ENCODE results near the gene SPSB3.

Gene SPSB3

DNA sequence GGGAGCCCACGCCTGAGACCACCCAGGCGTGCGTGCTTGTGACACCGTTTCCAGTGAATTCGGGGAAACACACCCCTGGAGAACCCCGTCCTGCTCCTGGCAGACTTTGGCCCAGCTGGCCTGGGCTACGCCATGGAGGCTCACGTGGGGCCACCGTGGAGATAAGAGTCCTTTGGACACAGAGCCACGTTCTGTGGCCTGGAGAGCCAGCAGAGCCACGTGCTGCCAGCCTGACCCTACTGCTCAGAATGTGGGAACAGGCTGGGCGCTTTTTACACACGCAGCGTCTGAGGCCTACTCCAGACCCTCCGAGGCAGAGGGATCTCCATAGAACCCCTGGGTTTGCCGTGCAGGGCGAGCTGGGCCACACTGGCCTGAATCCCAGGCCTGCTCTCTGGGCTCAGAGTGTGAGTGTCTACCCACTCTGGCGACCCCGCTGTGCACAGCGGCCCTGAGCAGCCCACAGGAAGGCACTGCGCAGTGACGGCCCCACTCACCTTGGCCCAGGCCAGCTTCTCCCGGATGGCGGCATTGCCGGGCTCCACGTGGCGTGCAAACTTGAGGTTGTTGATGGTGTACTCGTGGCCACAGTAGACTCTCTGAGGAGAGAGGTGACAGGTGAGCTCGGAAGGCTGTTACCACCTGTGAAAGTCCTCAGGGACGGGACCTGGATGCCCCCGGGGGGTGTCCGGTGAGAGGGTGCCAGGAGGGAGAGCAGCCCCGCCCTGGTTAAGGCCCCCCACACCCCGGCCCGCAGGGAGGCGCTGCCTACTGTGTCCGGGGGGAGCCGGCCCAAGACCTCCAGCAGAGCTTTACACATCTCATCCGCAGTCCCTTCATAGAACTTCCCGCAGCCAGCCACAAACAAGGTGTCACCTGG is 34.3 kb upstream of the SPSB3 start:
- ChIA-PET POLR2A (no interaction called here), CTCF (no interaction called here)
- H3K4me3 ChIP-seq (ENCODE audit: low read depth, low read length), result no peak overlapping the region
- TF ChIP-seq, protein P1, sequence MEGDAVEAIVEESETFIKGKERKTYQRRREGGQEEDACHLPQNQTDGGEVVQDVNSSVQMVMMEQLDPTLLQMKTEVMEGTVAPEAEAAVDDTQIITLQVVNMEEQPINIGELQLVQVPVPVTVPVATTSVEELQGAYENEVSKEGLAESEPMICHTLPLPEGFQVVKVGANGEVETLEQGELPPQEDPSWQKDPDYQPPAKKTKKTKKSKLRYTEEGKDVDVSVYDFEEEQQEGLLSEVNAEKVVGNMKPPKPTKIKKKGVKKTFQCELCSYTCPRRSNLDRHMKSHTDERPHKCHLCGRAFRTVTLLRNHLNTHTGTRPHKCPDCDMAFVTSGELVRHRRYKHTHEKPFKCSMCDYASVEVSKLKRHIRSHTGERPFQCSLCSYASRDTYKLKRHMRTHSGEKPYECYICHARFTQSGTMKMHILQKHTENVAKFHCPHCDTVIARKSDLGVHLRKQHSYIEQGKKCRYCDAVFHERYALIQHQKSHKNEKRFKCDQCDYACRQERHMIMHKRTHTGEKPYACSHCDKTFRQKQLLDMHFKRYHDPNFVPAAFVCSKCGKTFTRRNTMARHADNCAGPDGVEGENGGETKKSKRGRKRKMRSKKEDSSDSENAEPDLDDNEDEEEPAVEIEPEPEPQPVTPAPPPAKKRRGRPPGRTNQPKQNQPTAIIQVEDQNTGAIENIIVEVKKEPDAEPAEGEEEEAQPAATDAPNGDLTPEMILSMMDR (IDR thresholded peaks at IDR 0.05; ENCODE audit: insufficient read depth, low read length, missing control alignments), result no peak
- no peak for DNase-seq (ENCODE audit: low read depth, low spot score)

DNA sequence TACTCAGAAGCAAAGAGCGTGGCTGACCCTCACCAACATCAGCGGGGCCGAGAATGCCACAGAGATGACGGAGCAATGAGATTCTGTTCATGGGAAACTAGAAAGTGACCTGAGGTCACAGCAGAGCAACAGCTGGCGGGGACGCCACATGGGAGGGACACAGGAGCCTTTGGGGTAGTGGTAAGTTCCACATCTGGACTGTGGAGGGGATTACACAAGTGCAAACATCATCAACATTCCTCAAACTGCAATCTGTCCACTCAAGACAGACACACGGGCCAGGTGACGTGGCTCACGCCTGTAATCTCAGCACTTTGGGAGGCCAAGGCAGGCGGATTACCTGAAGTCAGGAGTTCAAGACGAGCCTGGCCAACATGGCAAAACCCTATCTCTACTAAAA is 33.1 kb upstream of the SPSB3 start:
- ChIA-PET CTCF (no interaction called here), POLR2A (no interaction called here)
- no peak overlapping the region for H3K4me3 ChIP-seq (ENCODE audit: low read depth, low read length)
- TF ChIP-seq, protein P1 (IDR thresholded peaks at IDR 0.05; ENCODE audit: insufficient read depth, low read length, missing control alignments), result no peak
- DNase-seq (ENCODE audit: low read depth, low spot score), result no peak

DNA sequence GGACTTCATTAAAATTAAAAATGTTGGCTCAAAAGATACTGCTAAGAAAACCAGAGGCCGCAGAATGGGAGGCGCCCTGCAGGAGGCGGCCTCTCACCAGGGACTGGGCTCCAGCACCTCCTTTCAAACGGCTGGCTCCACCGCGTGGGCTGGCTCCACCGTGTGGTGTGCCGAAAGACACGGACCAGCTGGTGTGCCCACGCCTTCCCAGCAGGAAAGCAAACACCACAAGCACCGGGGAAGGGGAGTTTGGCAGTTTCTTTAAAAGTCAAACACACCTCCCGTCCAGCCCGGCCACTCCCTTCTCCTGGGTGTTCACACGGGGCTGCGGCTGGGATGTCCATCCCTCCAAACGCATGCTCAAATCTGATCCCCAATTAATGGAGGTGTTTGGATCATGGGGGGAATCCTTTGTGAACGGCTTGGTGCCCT is 30.4 kb upstream of the SPSB3 start:
- ChIA-PET CTCF (interaction anchor here (0.8 to 2.3 kb wide), 4 partner anchors 17 to 117 kb away, joined by 3 to 10 read pairs (median 4); partner anchors contain the start of genes NUBP2 and SPSB3), POLR2A (no interaction called here)
- no peak overlapping the region for H3K4me3 ChIP-seq (ENCODE audit: low read depth, low read length)
- TF ChIP-seq, protein P1 (IDR thresholded peaks at IDR 0.05; ENCODE audit: insufficient read depth, low read length, missing control alignments), result peak; percentile 44
- no peak for DNase-seq (ENCODE audit: low read depth, low spot score)

DNA sequence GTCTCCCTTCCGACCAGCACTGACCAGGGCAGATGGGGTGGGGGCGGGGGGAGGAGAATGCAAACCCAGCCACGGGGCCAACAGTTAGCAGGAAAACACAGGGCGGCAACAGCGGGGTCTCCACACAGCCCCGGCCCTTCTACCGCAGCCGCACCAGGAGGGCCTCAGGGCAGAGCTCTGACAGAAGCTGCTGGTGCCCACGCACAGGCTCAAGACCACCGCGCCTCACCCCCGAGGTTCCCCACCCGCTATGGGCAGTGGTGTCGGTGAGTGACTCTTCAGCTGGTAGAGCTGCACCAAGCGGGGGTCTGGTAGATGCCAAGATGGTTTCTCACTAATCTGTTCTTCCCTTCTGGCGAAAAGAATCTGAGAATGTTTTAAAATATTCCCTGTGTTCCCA is 28.2 kb upstream of the SPSB3 start:
- TF ChIP-seq, protein P1 (IDR thresholded peaks at IDR 0.05; ENCODE audit: insufficient read depth, low read length, missing control alignments), result no peak
- H3K4me3 ChIP-seq (ENCODE audit: low read depth, low read length), result no peak overlapping the region
- DNase-seq (ENCODE audit: low read depth, low spot score), result no peak
- ChIA-PET CTCF (interaction anchor here (0.6 to 1.2 kb wide), 4 partner anchors 10 to 118 kb away, joined by 3 read pairs; no protein-coding TSS in a partner anchor), POLR2A (no interaction called here)

DNA sequence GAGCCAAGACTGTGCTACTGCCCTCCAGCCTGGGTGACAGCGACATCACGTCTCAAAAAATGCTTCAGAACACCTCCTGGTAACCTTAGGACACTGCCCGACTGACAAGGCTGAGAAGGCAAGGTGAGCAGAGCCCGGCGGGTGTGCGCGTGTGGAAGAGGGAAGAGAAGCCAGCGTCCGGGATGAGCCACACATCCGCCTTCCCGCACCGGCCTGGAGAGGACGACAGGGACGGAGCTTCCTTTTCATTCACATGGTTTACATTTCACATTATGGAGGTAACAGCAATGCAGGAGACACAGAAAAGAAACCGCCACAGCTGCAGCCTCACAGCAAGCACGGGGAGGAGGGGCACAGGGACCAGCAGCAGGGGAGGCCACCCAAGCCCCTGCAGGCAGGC is 27.7 kb upstream of the SPSB3 start:
- CTCF ChIA-PET, result interaction anchor here (0.8 kb wide), 1 partner anchor 119 kb away, joined by 3 read pairs; no protein-coding TSS in a partner anchor
- H3K4me3 ChIP-seq (ENCODE audit: low read depth, low read length), result no peak overlapping the region
- DNase-seq (ENCODE audit: low read depth, low spot score), result no peak
- POLR2A ChIA-PET, result no interaction called here
- TF ChIP-seq, protein P1 (IDR thresholded peaks at IDR 0.05; ENCODE audit: insufficient read depth, low read length, missing control alignments), result no peak

DNA sequence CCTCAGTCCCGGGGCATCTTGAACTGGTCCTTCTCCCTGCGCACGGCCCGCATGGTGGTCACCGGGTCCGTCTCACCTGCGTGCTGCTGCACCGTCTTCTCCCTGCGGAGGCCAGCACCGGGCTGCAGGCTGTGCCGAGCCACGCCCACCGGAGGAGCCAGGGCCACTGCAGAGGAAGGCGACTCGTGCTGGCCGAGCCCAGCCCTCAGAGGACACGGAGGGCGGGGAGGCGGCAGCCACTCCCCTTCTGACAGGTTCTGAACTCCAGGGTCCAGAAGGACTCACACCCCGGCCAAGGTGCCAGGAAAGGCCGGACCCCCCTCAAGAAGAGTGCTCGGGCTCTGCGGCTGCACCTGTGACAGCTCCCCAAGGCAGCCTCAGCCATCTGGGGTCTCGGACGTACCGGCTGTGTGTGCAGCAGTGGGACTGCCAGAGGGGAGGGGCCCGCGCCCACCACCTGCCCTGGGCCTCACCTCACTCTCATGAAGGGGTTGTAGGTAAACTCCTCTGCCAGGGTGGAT is 27.0 kb upstream of the SPSB3 start:
- no peak overlapping the region for H3K4me3 ChIP-seq (ENCODE audit: low read depth, low read length)
- ChIA-PET POLR2A (no interaction called here), CTCF (no interaction called here)
- TF ChIP-seq, protein P1 (IDR thresholded peaks at IDR 0.05; ENCODE audit: insufficient read depth, low read length, missing control alignments), result no peak
- DNase-seq (ENCODE audit: low read depth, low spot score), result no peak
